ENCODE measurements around the gene PIGQ. TPM values are rescaled to one million over a fixed set of nuclear protein-coding genes. Genes with fewer than 3 reads are reported as not detected.

PIGQ gene
- total and polyA plus RNA-seq, 2 of the 13 experiments (the other 11 are each of a cell fraction or from before 2014, with no cell fraction given), result 7.7 to 19.7 TPM

DNA sequence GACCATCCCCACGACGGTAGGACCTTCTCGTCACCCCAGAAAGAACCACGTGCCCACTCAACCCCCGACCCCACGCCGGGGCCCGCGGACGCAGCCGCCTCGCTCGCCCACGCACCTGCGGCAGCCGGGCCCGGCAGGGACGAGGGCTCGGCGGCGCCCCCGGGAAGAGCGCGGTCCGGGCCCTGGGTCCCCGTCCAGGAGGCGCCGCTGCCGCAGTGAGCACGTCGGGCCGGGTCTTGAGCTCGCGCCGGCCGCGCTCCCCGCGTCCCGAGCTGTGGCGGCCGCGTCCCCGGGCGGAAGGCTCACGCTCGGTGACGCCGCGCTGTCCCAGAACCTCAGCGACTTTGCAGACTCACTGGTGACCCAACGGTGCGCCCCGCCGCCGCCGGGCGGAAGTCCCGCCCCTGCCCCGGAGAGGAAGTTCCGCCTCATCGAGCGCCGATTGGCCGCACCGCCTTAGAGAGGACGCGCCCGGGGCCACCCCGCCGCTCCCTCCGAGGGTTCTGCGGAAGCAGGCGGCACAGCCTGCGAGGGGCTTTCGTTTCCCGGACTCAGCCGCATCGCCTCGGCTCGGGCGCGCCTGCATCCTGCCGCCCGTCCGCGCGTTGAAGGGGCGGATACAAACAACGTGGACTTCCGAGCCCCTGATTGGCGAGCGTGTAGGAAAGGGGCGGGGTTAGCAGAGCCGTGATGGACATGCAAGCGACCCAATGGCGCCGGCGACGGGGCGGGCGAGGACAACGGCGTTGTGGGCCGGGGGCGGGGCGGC lies 19.3 kb downstream of the PIGQ start (continued):
- TF ChIP-seq REPIN1 (CRISPR knock-in tag; IDR thresholded peaks at IDR 0.05; ENCODE audit: borderline replicate concordance, low read depth) (no peak), SIX1 (CRISPR knock-in tag; IDR thresholded peaks at IDR 0.05; ENCODE audit: borderline replicate concordance) (no peak), MTF1 (CRISPR knock-in tag; IDR thresholded peaks at IDR 0.05) (no peak), ESRRA (CRISPR knock-in tag; IDR thresholded peaks at IDR 0.05; ENCODE audit: low read depth) (peak; percentile 66), ZFP82 (CRISPR knock-in tag; IDR thresholded peaks at IDR 0.05; ENCODE audit: borderline replicate concordance) (no peak), RAD21 (CRISPR knock-in tag; IDR thresholded peaks at IDR 0.05) (peak; percentile 23), TEAD2 (CRISPR knock-in tag; IDR thresholded peaks at IDR 0.05) (0 out of 2 replicates have a peak, but pooled peaks have one; percentile 20), SAFB2 (CRISPR knock-in tag; IDR thresholded peaks at IDR 0.05; ENCODE audit: borderline replicate concordance, low read depth) (no peak), MIER3 (CRISPR knock-in tag; IDR thresholded peaks at IDR 0.05; ENCODE audit: borderline replicate concordance) (no peak), DR1 (CRISPR knock-in tag; IDR thresholded peaks at IDR 0.05) (peak; percentile 69; the same call in 1 of the 2 replicates), GABPA (IDR thresholded peaks at IDR 0.05; ENCODE audit: low read depth, low read length) (peak; percentile 86), GABPA (CRISPR knock-in tag; IDR thresholded peaks at IDR 0.05; ENCODE audit: low read depth) (peak; percentile 90), SNRNP70 (IDR thresholded peaks at IDR 0.05; ENCODE audit: low read depth, low read length) (no peak), CC2D1A (CRISPR knock-in tag; IDR thresholded peaks at IDR 0.05) (no peak), HOXA7 (CRISPR knock-in tag; IDR thresholded peaks at IDR 0.05) (no peak), ZNF782 (CRISPR knock-in tag; IDR thresholded peaks at IDR 0.05; ENCODE audit: borderline replicate concordance) (peak; percentile 62; the same call in 1 of the 2 replicates), ZNF776 (CRISPR knock-in tag; IDR thresholded peaks at IDR 0.05) (peak; percentile 89), MEIS1 (CRISPR knock-in tag; IDR thresholded peaks at IDR 0.05; ENCODE audit: borderline replicate concordance) (0 out of 2 replicates have a peak, but pooled peaks have one; percentile 72)
- TF ChIP-seq, protein P1, sequence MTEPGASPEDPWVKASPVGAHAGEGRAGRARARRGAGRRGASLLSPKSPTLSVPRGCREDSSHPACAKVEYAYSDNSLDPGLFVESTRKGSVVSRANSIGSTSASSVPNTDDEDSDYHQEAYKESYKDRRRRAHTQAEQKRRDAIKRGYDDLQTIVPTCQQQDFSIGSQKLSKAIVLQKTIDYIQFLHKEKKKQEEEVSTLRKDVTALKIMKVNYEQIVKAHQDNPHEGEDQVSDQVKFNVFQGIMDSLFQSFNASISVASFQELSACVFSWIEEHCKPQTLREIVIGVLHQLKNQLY (CRISPR knock-in tag; IDR thresholded peaks at IDR 0.05), result no peak
- TF ChIP-seq, protein P2, sequence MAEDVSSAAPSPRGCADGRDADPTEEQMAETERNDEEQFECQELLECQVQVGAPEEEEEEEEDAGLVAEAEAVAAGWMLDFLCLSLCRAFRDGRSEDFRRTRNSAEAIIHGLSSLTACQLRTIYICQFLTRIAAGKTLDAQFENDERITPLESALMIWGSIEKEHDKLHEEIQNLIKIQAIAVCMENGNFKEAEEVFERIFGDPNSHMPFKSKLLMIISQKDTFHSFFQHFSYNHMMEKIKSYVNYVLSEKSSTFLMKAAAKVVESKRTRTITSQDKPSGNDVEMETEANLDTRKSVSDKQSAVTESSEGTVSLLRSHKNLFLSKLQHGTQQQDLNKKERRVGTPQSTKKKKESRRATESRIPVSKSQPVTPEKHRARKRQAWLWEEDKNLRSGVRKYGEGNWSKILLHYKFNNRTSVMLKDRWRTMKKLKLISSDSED (CRISPR knock-in tag; IDR thresholded peaks at IDR 0.05), result no peak
- TF ChIP-seq, protein P3, sequence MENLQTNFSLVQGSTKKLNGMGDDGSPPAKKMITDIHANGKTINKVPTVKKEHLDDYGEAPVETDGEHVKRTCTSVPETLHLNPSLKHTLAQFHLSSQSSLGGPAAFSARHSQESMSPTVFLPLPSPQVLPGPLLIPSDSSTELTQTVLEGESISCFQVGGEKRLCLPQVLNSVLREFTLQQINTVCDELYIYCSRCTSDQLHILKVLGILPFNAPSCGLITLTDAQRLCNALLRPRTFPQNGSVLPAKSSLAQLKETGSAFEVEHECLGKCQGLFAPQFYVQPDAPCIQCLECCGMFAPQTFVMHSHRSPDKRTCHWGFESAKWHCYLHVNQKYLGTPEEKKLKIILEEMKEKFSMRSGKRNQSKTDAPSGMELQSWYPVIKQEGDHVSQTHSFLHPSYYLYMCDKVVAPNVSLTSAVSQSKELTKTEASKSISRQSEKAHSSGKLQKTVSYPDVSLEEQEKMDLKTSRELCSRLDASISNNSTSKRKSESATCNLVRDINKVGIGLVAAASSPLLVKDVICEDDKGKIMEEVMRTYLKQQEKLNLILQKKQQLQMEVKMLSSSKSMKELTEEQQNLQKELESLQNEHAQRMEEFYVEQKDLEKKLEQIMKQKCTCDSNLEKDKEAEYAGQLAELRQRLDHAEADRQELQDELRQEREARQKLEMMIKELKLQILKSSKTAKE (CRISPR knock-in tag; IDR thresholded peaks at IDR 0.05; ENCODE audit: borderline replicate concordance), result no peak
- TF ChIP-seq, protein P4, sequence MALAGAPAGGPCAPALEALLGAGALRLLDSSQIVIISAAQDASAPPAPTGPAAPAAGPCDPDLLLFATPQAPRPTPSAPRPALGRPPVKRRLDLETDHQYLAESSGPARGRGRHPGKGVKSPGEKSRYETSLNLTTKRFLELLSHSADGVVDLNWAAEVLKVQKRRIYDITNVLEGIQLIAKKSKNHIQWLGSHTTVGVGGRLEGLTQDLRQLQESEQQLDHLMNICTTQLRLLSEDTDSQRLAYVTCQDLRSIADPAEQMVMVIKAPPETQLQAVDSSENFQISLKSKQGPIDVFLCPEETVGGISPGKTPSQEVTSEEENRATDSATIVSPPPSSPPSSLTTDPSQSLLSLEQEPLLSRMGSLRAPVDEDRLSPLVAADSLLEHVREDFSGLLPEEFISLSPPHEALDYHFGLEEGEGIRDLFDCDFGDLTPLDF (CRISPR knock-in tag; IDR thresholded peaks at IDR 0.05), result no peak
- TF ChIP-seq, protein P5, sequence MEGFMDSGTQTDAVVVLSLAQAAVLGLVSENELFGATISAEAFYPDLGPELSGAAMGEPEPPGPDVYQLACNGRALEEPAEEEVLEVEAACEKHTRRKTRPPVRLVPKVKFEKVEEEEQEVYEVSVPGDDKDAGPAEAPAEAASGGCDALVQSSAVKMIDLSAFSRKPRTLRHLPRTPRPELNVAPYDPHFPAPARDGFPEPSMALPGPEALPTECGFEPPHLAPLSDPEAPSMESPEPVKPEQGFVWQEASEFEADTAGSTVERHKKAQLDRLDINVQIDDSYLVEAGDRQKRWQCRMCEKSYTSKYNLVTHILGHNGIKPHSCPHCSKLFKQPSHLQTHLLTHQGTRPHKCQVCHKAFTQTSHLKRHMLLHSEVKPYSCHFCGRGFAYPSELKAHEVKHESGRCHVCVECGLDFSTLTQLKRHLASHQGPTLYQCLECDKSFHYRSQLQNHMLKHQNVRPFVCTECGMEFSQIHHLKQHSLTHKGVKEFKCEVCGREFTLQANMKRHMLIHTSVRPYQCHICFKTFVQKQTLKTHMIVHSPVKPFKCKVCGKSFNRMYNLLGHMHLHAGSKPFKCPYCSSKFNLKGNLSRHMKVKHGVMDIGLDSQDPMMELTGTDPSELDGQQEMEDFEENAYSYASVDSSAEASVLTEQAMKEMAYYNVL (CRISPR knock-in tag; IDR thresholded peaks at IDR 0.05; ENCODE audit: borderline replicate concordance), result peak; percentile 86; the same call in 1 of the 2 replicates

All from HepG2 (cell line).